Stimulated activated CD8-positive, alpha-beta memory T cell treated with anti-CD3 and anti-CD28 coated beads, Interleukin-15, amount 100 ng/mL, for 24 hours (primary cell): ENCODE results near the gene PXDN.
"Not testable (repeated sequence)": the region's sequence is repeated elsewhere in the genome, so short reads cannot be mapped to it uniquely, and the experiment has no call there.

Experiments
- DNase-seq: peaks from one replicate; pipeline ENCODE4 v3.0.0-alpha.2; 2020; ENCODE audit warnings: low read depth

The PXDN gene

DNA sequence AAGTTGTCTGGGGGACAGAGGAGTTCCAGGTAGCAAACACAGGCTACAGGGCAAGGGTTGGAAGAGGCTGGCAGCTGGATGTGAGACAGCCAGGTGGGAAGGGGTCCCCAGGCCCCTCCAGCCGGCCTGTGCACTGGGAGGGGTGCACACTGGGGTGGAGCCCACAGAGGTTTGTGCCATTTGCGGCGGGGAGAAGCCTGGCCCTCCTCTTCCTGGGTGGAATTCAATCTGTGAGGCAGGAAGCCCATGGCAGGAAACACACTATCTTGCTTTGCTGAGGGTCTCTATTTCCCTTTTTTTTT, 63.3 kb downstream of the PXDN start:
- DNase-seq = no peak

DNA sequence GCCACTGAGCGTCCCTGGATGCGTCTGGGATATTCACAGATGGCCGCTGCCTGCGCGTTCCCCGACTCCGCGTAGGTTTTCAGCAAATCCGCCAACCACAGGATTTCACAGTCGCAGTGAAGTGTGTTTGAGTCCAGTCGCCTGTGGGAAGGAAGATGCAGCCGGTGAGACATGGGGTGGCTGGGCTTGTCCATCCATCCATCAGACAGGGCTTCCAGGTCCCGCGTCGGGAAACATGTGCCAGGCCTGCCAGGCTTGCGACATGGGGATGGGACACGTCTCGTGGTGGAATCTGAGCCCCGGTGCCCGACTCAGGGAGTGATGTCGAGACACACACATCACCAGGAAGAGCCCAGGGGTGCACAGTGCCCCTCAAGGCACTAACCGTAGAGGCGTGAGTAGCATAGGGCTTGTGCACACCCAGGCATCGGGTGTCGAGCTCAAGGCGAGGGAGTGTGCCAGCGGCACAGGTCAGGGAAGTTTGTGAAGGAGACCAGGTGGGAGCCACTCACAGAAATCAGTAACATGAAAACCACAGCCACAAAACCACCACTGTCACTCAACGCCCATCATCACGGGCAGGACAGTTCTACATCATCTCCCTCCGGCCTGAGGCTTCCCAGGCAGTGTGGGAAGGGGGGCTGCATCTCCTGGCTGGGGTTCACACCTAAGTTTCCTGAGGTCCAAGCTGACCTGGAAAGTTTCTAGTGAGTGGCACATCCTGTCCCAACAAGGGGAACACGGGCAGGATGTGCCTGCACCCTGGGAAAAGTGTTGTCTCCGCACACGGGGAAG, 63.9 kb downstream of the PXDN start:
- no peak for DNase-seq

DNA sequence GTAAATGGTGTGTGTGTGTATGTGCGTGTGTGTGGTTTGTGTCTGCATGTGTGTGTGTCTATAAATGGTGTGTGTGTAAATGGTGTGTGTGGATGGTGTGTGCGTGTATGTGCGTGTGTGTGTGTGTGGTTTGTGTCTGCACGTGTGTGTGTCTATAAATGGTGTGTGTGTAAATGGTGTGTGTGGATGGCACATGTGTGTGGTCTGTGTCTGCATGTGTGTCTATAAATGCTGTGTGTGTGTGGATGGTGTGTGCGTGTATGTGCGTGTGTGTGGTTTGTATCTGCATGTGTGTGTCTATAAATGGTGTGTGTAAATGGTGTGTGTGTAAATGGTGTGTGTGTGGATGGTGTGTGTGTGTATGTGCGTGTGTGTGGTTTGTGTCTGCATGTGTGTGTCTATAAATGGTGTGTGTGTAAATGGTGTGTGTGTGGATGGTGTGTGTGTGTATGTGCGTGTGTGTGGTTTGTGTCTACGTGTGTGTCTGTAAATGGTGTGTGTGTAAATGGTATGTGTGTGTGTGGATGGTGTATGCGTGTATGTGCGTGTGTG, 64.8 kb downstream of the PXDN start:
- not testable (repeated sequence) for DNase-seq

DNA sequence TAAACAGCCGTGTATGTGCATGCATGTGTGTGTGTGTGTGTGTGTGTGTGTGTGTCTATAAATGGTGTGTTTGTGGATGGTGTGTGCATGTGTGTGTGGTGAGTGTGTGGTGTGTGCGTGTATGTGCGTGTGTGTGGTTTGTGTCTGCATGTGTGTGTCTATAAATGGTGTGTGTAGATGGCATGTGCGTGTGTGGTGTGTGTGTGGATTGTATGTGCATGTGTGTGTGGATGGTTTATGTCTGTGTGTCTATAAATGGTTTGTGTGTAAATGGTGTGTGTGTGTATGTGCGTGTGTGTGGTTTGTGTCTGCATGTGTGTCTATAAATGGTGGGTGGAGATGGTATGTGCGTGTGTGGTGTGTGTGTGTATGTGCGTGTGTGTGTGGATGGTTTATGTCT, 65.2 kb downstream of the PXDN start:
- DNase-seq = not testable (repeated sequence)

DNA sequence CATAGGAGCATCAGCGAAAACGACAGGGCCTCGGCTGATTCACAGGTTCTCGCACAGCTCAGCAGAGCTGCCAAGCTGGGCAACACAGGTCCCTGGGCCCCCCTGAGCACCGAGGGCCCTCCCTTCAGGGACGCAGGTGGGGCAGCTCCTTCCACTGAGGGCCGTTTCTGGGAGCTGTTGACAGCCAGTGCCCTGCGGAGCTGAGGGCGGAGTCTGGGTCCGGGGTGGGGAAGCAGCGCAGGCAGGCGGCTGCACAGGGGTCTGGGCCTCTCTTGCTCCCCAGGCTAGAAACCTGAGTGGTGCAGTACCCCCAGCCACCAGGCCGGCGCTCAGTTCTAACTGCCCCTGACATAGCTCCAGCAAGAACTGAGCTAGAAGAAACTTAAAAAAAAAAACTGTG, 65.7 kb downstream of the PXDN start:
- no peak for DNase-seq

DNA sequence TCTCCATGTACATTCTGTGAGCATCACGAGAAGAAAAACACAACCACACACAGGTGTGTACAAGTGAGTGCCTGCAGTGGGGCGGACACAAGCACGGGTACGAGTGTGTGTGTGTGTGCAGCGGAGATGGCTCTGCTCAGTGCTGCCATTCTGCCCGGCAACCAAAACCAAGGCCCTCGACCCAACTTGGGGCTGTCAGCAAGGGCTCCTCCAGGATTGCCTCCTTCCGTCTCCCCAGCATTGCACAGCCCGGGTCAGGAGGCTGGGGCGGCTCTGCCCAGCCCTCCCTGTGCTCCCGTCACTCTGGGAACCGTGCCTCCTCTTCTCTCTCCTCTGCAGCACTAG, 66.5 kb downstream of the PXDN start:
- DNase-seq = no peak

DNA sequence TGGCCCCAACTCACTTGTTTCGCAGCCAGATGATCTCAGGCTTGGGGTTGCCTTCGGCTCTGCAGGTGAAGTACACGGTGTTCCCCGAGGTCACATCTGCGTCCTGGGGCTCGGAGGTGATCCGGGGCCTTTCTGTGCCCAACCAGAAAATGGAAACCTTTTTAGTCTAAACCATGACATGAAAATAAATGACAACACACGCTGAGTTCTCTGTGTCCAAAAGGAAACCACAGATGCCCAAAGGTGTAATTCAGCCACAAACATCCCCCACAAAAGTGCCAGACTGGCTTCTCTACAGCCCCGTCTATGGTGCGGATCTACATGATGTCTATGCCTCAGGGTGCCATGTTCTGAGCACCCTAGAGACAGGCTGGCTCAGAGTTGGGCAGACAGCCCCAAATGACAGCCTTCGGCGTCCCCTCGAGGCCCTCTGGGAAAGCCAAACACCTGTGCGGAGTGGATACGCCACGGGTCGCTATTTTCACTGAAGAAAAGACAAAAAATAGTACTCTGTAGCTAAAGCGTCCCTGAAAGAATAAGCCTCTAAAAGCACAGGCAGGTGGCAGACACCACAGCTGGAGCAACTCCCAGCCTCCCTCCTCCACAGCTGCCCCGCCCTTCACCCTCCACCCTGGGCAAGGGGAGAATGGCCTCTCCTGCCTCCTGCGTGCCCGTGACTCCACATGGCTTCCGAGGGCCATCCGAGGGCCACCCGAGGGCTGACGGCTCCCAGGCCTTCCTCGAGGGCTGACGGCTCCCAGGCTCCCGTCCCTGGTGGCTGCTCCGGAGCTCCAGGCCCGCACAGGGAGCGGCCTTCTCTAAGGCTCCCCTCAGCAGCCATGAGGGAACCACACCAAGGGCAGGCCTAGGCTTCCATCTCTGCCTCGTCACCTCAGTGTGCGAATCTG, 67.1 kb downstream of the PXDN start:
- DNase-seq = no peak

DNA sequence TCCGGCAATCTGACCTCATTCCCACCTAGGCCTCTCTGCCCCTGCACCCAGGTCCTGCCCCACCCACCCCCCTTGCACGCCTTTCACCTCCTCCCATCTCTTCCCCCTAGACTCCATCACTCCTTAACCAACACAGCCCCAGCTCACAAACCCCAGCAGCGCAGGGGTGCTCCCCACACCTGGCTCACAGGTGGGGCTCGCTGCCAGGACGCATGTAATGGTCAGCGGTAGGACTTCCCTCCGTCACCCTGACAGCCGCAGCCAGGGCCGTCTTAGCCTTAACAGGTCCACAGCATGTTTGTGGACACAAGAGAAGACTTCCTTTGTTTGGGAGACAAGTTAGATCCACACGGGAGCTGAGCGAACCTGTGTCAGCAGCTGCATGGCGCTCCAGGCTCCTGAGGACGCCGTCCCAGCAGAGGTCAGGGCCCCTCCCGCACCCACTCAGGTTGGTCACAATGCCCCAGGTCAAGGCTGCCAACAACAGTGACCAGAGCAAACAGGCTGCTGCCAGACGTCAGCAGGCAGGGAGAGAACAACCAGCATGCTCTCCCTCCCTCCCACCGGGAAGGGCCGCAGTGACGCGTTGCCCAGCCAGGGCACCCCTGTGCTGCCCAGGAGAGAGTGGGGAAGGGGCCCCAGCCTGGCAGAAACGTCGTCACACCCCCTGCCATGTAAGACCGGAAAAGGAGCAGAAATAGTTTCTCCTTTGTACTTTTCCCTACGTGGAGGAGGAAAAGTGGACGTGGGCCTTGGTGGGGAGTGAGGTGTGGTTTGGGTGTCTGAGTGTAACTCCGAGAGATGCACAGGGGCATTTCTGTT, 68.0 kb downstream of the PXDN start:
- DNase-seq = no peak

DNA sequence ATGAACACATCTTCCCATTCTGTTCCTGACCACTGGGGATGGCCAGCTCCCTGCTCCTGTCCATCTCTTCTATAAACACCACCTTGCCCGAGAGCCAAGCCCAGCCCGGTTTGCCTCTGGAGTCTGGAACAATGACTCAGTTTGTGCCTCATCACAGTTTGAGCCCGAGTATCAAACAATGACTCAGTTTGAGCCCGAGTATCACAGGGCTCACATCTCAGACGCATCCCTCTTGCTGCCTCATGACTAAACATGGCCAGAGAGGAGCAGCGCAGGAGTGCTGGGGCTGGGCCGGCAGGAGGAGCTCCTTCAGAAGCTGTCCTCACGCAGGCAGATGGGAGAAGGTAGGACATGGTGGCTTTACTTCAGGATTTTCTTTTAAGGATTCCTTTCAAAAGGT, 68.7 kb downstream of the PXDN start:
- DNase-seq = no peak

DNA sequence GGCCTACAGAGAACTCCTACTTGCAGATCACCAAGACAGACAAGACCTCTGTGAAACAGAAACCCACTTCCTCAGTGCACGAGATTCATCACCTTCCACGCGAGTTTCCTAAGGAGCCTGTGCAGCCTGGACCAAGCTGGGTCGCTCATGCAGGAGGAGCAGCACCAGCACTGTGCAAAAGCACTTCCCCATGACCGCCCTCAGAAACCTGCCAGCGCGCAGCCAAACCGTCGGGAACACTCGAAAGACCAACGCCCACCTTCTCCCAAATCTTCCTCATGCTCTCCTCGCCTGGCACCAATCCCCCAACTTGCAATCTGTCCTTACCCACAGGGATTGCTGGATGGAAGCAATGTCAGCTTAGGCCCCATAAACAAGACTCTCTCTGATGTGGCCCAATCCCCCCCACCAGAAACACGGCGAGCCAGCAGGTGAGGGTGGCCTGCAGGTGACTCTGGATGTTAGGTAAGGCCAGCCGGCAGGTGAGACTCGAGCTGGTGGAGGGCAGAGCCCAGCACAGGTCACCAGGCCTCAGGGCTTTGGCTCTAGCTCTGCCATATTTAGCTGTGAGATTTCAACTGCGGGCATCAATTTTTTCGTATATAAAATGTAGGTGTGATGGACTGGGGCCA, 69.4 kb downstream of the PXDN start:
- DNase-seq = no peak

DNA sequence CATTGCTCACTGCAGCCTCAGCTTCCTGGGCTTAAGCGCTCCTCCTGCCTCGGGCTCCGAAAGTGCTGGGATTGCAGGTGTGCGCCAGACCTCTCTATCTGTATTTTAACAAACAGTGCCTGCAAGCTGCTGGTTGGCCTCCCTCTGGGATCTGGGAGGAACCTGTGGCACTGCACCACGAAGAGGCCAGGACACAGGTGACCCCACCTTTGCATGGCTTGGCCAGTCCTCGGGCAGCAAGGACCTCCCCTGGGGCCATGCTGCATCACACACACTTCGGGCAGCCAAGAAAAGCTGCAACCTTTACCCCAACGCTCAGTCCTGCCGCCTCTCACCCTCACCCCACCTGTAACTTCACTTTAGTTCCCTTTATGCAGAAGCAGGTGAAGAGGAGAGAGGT, 70.0 kb downstream of the PXDN start:
- DNase-seq = no peak

DNA sequence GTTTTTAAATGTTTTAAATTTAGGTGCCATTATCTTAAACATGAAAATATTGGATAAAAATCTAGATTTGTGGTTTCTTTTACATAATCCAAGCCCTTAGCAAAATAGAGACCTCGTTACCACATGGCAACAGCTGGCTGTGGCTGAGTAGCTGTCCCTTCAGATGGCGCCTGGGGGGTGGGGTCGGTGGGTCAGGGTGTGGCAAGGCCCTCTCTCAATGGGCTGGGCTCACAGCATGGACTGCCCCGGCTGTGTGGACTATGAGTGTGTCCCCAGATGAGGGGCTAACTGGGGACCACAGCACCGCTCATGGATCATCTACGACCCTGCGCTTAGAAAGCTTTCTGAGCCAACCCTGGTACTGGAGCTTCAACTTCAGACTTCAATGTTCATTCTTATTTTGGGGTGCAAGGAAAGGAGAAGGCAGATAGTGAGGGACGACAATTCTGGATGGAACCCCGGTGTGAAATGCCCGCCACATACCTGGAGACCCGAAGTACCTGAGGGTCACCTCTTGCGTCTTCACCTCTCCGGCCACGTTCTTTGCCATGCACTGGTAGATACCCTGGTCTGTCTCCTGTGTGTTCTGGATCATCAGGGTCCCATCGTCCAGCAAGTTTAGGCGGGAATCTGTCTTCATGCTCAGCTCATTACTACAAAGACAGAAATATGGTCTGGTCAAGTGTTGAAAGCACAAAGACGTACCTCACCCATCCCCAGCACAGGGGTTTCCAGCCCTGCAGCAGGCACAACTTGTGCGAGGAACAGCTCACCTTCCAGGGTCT, 71.0 kb downstream of the PXDN start:
- DNase-seq = no peak

DNA sequence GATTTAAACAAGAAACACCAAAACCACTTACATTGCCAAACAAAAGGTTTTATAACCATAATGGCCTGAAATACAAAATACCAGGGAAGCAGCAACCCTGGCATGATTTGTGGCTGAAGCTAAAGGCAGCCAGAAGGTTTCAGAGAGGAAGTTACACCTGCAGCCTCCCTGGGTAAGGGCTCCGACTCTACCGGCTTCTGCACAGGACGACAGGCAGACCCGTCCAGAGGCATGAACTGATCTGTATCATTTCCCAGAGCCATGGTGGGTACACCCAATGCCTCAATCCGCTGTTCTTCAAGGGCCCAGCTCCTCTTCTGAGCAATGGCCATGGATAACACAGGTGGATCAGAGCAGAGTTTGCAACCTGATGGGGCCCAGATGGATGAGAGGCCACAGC, 71.6 kb downstream of the PXDN start:
- no peak for DNase-seq

DNA sequence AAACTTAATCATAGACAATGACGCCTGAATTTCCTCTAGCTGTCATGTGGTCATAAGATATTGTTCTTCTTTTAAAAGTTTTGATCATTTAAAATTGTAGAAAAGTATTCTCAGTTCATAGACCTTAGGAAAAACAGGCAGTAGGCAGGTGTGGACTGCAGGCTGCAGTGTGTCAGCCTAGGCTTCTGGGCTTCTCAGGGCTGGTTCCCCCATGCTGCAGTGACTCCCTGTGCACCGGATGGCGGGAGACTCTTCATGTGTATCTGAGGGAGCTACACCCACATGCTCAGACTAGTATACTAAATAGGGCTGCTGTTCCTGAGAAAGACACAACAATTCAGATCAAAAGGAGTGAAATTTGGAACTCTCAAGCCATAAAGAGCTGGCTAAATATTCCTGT, 72.4 kb downstream of the PXDN start:
- no peak for DNase-seq

DNA sequence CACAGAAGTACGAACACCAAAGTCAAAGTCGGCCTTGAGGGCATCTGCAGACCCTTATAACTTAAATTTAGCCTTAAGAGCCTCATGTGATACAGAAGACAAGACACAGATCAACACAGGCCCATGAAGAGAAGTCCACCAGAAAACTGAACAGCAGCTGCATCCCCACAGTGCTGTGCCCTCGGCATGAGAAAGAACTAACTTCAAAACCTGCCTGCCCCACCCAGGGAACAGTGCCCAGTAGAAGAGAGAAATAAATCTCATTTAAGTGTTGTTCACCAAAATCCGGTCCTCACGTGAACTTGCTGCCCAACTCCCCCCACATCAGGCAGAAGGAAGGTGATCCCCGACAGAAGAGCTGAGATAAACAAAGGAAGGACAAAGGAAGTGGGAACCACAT, 73.7 kb downstream of the PXDN start:
- DNase-seq = no peak

DNA sequence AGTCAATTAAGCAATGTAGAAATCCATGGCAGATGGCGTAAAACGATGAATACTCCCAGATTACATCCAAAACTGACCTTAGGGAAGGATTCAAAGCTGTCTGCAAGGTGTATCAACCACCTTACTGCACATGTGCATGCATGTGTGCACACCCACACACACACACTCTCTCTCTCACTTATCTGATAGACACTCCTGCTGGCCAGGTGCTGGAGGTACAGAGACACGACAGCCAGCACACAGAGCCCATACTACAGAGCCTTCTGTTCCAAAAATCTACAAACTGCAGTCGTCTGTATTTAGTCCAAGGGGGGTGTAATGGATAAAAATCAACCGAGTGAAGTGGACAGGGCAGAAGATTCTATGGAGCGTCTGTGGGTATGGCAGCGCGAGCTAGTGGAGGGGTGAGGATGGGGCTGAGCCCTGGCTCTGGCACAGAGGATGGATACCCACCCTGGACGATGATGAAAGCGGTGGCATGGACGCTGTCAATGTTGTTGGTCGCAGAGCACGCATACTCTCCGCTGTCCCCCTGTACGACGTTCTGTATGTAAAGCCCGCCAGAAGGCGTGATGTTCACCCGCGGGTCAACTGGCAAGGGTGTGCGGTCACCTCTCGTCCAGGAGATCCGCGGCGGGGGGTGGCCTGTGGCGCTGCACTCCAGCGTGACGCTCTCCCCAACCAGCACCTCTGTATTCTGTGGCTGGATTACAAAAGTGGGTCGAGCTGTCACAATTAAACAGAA, 78.4 kb downstream of the PXDN start:
- DNase-seq = no peak

DNA sequence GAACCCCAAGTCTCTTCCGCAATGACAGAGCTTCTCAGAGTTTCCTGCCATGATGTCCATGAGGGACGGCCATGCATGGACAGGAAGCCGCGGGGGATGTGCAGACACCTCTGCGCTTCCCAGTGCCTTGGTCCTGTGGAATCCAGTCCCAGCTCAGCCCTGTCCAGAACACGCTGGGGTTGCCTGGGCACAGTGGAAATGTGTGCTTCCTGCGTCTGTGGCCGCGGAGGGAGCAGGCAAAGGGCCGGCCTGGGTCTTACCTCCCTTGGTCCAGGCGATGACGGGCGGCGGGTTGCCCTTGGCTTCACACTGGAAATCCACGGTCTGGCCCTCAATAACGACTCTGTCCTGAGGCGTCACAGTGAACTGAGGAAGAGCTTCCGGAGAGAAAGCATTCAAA, 79.6 kb downstream of the PXDN start:
- no peak for DNase-seq

DNA sequence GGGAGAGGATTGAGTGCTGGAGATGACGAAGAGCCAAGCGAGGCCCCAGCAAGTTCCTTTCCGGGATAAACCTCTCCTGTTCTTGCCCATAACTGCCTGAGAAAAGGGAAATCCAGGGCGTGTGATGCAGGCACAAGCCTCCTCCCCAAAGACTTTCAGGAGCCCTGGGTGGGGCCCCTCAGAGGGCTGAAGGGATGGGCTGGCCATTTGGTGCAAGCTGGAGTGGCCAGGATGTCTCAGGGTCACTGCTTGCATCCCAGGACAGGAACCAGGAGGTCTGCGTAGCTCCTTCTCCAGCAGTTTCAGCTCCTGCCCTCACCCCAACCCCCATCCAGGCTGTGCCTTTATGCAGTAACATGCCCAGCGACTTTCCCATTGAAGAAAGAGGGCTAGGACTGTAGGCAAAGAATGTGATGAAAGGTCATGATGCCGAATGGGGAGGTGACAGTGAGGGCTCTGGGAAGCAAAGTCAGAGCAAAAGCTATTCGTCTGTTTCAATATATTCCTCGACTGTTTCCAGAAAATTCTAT, 80.2 kb downstream of the PXDN start:
- DNase-seq = no peak

DNA sequence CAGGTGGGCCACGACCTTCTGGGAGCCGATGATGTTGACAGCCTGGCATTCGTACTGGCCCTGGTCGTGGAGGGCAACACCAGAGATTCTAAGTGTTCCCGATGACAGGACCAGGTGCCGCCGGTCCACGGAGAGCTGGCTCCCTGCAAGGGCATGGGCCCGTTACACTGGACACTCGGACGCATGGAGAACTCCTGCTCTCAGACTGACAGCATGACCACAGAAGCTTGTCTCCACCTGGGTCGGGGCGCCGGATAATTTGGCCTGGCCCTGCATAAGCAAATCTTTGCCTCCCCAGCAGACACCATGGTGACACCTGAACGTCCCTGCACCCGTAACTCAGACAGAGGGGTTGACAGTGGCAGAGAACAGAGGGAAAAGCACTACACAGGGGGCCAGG, 80.7 kb downstream of the PXDN start:
- no peak for DNase-seq

DNA sequence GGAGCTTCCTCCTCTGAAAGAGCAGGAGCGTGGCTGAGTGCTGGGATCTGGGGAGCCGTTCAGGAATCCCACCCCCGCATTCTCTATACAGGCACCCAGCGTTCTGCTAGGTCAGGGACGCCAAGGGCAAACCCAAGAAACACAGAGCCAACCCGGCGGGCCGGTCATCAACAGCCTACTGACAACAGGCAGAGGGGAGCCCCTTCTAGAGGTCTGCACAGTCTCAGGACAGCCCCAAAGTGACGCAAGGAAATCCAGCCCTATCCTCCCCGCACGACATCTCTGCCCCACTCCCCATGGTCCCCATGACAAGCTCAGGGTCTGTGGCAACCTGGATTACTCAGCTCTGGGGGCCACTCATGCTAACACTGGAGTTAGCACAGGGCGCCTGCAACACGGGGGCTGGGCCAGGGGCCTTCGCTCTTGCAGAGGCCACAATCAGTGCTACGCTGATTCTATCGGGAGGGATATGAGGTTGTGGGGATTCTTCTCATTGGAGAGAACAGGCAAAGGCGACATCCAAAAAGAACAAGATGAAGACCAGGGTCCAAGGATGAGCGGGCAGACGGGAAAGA, 81.6 kb downstream of the PXDN start:
- no peak for DNase-seq
